Kidney capillary endothelial cell (primary cell): ENCODE results near the gene PRR35.

Experiments
- DNase-seq: peaks from one replicate; pipeline ENCODE4 v3.0.0-alpha.2; 2018; ENCODE audit warnings: low spot score

Gene PRR35

GRCh38 chr16:580946-581498 lies 20.8 kb downstream of the PRR35 start:
- no peak for DNase-seq

DNA sequence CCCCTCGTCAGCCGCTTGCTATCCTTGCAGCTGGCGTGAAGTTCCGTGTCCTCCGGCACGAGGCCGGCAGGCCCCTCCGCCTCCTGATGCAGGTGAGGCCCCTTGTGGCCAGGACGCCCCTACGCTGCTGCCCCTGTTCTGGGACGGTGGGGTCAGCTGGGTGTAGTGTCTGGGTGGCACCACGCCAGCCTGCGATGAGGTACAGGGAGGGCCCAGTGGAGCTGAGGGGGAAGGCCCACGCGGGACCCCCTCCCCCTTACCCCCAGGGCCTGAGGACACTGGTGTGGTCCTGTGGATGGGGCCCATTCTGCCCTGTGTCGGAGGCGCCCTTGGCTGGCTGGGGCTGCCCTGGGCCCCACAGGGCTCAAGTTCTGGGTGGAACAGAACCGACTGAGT lies 22.0 kb downstream of the PRR35 start:
- no peak for DNase-seq

- no peak for DNase-seq
These were observed 22.6 kb downstream of the PRR35 start for GRCh38 chr16:582614-583331.

GRCh38 chr16:583470-583814 lies 23.2 kb downstream of the PRR35 start:
- DNase-seq = no peak

- no peak for DNase-seq
These were observed 23.8 kb downstream of the PRR35 start for GRCh38 chr16:583815-584591.

DNA sequence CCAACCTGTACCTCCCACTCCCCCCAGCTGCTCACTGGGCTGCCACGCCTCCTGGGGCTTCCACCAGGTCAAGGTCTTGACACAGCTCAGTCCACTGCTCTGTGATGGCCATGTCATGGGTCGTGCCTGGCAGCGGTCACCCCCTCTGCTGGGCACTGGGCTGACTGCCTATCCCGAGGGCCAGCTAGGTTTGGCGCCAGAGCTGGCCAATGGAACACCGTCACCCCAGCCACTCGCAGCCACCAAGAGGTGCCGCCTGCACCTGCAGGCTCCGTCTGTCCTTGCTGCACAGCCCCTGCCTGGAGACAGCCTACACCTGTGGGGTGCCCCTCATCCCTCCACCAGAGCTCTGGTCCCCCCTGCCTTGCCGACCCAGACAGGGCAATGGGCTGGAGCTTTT lies 25.2 kb downstream of the PRR35 start:
- DNase-seq = no peak

GRCh38 chr16:586047-586644 lies 26.0 kb downstream of the PRR35 start:
- DNase-seq = no peak

DNA sequence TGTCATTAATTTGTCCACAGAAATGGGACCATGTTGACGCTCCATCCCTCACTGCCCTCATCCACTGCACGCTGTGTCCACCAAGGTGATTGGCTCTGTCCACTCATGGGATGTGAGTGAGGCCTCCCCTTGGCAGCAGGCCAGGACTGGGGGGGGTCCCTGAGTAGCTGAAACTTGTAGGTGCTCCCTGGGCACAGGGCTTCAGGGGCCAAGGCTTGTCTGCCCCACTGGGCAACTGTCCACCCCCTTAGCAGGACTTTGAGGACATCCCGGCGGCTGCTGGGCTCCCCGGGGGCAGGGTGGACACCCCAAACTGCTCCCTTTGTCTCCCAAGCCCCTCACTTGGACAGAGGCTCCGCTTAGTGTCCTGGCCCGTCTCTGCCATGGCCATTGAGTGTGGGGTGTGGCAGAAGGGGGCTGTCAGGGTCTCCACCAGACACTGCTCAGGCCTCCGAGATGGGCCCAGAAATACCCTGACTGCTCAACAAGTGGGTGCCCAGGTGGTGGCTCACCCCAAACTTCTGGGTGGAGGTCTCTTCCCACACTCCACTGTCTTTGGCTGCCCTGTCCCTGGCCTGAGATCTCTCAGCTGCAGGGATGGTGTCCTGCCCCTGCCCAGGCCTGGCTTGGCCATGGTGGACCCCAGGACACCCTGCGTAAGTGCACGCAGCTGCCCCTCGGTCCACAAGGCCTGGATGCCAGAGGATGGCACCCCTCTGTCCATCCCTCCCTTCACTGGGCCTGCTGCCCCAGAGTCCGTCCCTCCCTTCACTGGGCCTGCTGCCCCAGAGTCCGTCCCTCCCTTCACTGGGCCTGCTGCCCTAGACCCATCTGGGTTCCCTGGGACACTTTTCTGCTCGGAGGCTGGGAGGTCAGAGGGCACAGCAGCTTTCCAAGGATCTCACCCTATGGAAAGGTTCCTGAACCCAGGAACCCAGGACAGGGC lies 26.7 kb downstream of the PRR35 start:
- no peak for DNase-seq

GRCh38 chr16:588639-588888 lies 28.4 kb downstream of the PRR35 start:
- DNase-seq = peak; percentile 51

DNA sequence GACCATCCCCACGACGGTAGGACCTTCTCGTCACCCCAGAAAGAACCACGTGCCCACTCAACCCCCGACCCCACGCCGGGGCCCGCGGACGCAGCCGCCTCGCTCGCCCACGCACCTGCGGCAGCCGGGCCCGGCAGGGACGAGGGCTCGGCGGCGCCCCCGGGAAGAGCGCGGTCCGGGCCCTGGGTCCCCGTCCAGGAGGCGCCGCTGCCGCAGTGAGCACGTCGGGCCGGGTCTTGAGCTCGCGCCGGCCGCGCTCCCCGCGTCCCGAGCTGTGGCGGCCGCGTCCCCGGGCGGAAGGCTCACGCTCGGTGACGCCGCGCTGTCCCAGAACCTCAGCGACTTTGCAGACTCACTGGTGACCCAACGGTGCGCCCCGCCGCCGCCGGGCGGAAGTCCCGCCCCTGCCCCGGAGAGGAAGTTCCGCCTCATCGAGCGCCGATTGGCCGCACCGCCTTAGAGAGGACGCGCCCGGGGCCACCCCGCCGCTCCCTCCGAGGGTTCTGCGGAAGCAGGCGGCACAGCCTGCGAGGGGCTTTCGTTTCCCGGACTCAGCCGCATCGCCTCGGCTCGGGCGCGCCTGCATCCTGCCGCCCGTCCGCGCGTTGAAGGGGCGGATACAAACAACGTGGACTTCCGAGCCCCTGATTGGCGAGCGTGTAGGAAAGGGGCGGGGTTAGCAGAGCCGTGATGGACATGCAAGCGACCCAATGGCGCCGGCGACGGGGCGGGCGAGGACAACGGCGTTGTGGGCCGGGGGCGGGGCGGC lies 28.9 kb downstream of the PRR35 start:
- DNase-seq = peak; percentile 90

GRCh38 chr16:589658-590187 lies 29.5 kb downstream of the PRR35 start, which contains the start of gene RAB40C:
TSS of gene RAB40C (plus strand) at chr16:590066. CDS start at chr16:590292, 226 bp downstream.
- peak; percentile 96 for DNase-seq

DNA sequence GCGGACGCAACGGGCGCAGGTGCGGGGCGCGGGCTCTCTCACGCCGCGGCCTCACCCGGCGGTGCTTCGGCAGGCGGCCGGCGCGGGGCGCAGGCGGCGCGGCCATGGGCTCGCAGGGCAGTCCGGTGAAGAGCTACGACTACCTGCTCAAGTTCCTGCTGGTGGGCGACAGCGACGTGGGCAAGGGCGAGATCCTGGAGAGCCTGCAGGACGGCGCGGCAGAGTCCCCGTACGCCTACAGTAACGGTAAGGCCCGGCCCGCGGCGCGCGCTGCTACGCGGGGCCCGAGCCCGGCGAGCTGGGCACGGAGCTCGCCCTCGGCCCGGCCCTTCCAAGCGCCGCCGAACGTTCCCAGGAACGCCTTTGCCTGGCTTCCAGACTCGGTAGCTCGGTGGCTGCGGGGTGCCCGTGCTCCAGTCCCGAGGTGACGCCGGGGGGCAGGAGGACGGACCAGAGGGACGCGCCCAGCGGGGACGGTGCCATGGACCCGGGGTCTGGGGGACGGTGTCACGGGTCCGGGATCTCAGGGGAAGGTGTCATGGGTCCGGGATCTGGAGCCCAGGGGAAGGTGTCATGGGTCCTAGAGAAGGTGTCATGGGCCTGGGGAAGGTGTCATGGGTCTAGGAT lies 30.1 kb downstream of the PRR35 start:
- DNase-seq = no peak

DNA sequence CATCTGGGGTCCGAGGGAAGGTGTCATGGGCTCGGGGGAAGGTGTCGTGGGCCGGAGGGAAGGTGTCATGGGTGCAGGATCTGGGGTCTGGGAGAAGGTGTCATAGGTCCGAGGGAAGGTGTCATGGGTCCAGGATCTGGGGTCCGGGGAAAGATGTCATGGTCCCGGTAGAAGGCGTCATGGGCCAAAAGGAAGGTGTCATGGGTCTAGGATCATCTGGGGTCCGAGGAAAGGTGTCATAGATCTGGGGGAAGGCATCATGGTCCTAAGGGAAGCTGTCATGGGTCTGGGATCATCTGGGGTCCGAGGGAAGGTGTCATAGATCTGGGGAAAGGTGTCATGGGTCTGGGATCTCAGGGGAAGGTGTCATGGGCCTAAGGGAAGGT lies 30.6 kb downstream of the PRR35 start:
- DNase-seq = no peak

DNA sequence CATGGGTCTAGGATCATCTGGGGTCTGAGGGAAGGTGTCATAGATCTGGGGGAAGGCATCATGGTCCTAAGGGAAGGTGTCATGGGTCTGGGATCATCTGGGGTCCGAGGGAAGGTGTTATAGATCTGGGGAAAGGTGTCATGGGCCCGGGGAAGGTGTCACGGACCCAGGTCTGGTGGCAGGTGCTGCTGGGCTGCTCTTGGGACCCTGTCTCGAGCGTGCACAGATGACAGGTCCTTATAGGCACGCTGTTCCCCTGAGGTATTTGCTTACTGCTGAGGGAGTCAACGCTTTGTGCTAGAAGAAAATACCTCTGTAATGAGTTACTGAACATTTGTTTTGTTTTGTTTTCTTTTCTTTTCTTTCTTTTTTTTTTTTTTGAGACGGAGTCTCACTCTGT lies 31.0 kb downstream of the PRR35 start:
- DNase-seq = no peak

DNA sequence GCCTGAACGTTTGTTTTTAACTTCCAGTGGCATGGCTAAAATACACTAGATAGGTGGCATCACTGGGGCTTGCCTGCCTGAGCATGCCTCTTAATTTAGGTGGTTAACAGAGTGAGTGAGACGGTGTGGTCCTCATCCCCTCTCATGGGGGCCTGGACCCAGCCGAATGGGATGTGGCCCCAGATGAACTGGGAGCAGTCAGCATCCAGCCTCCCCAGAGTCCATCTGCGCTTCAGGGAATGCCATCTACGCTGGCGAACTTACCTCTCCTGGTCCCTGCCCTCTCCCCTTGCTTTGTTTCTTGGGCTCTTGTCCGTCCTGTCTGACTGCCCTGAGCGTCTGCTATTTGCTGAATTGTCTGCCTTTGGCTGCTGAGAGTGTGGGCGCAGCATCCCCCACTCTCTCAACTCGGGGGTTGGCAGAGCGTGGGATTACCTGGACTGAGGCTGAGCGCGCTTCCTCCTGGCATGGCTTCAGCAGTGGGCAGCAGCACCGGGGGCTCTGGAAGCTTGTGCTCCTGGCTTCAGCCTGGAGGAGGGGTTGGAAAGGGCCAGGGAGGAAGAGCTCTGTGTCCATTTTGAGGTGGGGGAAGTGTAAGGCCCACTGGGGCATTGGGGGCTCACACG lies 31.8 kb downstream of the PRR35 start:
- DNase-seq = no peak

- DNase-seq = no peak
These were observed 32.5 kb downstream of the PRR35 start for GRCh38 chr16:592518-593306.

DNA sequence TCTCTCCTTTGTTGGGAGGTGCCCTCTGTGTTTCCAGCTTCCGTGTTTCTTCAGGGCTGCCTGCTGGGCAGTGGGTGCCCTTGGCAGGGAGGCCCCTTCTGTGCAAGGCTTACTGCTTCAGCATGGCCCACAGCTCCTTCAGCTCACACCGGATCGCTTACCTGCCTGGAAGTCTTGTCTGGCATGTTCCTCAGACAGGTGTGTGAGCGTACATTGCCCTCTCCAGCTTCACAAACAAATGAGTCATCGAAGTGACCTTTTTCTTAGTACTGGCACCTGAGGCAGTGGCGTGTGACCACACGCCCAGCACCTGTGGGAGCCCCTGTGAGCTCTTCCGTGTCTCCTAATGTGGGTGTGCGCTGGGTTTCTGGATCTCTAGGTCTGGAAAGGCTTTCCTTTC lies 33.2 kb downstream of the PRR35 start:
- no peak for DNase-seq

DNA sequence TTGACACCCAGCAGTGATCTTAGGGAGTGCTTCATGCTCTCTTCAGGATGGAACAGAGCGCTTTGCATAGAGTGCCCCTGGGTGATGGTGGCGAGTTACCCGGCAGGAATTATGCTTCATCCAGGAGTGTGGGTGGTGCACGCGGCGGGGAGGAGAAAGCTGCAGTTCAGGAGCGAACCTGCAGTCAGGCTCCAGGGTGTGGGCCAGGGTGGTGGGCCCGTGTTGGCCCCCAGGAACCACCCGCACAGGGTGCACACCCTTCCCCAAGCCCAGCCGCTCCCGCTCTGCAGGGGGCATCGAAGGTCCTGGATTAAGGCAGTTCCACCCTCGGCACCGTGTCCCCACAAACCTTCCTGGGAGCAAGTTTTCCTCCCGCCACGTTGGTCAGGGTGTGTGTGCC lies 33.6 kb downstream of the PRR35 start:
- DNase-seq = no peak

DNA sequence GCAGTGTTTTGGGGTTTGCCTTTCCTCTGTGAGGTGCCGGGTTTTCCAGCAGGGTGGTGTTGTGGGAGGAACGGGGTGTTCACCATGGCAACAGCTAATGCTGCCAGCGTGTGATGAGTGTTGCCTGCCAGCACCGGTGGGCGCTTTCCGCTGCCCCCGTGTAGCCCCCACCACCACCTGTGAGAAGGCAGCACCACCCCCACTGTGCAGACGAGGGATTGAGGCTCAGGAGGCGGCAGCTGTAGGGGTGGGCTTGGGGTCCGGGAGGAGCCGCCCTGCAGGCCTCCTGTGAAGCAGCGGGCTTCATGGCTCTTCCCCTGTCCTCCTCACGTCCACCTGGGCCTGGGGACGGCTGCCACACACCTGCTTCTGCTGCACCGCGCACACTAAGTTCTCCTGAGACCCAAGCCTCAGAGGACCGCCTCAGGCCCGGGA lies 34.9 kb downstream of the PRR35 start:
- no peak for DNase-seq
